ENCODE results near the gene EZR. TPM values are rescaled to one million over a fixed set of nuclear protein-coding genes. Genes with fewer than 3 reads are reported as not detected.
A peak's percentile ranks its signal among the peaks of the same experiment; 100 is the strongest.

Gene EZR
- polyA plus RNA-seq, 1 donor = 270 TPM

DNA sequence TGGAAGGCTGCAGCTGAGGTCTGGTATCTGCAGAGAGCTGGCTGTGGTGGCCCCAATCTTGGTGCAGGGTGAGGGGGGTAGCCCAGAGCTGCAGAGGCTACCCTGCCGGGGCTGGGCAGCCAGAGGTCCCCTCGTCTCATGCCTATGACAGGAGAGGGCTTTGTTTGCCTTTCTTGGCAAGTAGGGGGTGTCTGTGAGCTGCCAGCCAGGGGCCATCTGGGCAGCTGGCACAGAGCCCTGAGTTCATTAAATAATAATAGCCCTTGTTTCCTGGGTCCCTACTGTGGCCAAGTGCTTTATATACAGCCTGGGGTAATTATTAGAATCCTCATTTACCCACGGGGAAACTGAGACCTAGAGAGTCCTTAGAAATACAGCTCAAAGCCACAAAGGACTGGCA is 66.6 kb downstream of the EZR start:
- Histone ChIP-seq H3K36me3 (ENCODE audit: control insufficient read depth, insufficient read depth, low read length) (no peaks in the 10 kb centered on the region), H3K9me3 (ENCODE audit: control insufficient read depth, low read depth, low read length) (no peaks in the 10 kb centered on the region), H3K4me3 (ENCODE audit: low read length) (no peak overlapping the region), H3K4me1 (ENCODE audit: control insufficient read depth, insufficient read depth, low read length) (peaks cover 21% of the 10 kb centered on the region), H3K27me3 (ENCODE audit: control insufficient read depth, insufficient read depth, low read length) (no peaks in the 10 kb centered on the region), H3K27ac (ENCODE audit: low read length) (peak overlapping the region; percentile 97)
- WGBS (ENCODE audit: insufficient coverage, low lambda C conversion rate) = no CpG with 5 or more reads among the region's 3 CpGs
- DNase-seq = peak; percentile 61 to 73

GRCh38 chr6:158751921-158752320 is 67.2 kb downstream of the EZR start:
- H3K27ac ChIP-seq (ENCODE audit: low read length) = peak overlapping the region; percentile 97
- H3K9me3 ChIP-seq (ENCODE audit: control insufficient read depth, low read depth, low read length) = no peaks in the 10 kb centered on the region
- H3K36me3 ChIP-seq (ENCODE audit: control insufficient read depth, insufficient read depth, low read length) = no peaks in the 10 kb centered on the region
- no CpG with 5 or more reads among the region's 9 CpGs for WGBS (ENCODE audit: insufficient coverage, low lambda C conversion rate)
- peak; percentile 91 to 96 for DNase-seq
- H3K4me1 ChIP-seq (ENCODE audit: control insufficient read depth, insufficient read depth, low read length) = peaks cover 21% of the 10 kb centered on the region
- H3K4me3 ChIP-seq (ENCODE audit: low read length) = peak overlapping the region; percentile 13
- no peaks in the 10 kb centered on the region for H3K27me3 ChIP-seq (ENCODE audit: control insufficient read depth, insufficient read depth, low read length)

DNA sequence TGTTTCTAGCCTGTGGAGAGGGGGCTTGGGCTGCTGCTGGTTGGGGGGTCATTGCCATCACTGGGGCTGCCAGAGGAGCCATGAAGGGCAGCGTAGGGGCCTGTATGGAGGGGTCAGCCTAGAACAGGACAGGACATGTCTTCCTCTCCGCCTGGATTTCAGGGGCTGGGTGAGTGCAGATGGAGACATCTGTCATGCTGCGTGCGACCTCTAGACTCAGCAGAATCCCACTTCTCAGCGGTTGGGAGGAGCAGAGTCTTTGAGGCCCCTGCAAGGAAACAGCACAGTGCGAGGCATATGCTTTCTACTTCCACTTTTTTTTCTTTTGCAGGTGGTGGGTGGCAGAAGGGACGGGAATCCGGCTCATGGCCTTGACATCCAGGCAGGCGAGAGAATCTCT is 67.9 kb downstream of the EZR start:
- H3K27me3 ChIP-seq (ENCODE audit: control insufficient read depth, insufficient read depth, low read length) = no peaks in the 10 kb centered on the region
- H3K9me3 ChIP-seq (ENCODE audit: control insufficient read depth, low read depth, low read length) = no peaks in the 10 kb centered on the region
- H3K4me3 ChIP-seq (ENCODE audit: low read length) = peak overlapping the region; percentile 13
- no peaks in the 10 kb centered on the region for H3K36me3 ChIP-seq (ENCODE audit: control insufficient read depth, insufficient read depth, low read length)
- peaks cover 21% of the 10 kb centered on the region for H3K4me1 ChIP-seq (ENCODE audit: control insufficient read depth, insufficient read depth, low read length)
- peak overlapping the region; percentile 97 for H3K27ac ChIP-seq (ENCODE audit: low read length)
- WGBS (ENCODE audit: insufficient coverage, low lambda C conversion rate) = no CpG with 5 or more reads among the region's 9 CpGs
- DNase-seq = peak in 1 of 2 donors; percentile 58

DNA sequence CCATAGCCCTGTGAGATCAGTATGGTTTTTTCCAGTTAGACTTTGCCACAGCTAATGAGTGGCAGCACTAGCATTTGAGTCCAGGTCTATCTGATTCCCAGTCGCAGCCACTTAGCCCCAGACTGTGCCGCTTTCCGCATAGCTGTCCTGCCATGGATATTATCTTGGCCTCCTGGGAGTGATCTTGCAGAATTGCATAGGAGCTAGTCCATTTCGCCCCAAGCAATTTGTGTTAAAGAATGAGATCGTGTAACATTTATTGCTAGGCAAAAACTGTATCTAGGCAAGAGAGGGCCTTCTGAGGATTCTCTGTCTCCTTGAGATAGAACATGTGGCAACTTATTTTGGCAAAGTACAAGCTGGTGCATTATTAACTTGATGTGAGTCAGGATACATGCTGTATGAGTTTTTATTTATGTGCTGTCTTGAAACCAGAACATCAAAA is 74.2 kb downstream of the EZR start:
- no peaks in the 10 kb centered on the region for H3K27me3 ChIP-seq (ENCODE audit: control insufficient read depth, insufficient read depth, low read length)
- H3K4me1 ChIP-seq (ENCODE audit: control insufficient read depth, insufficient read depth, low read length) = no peaks in the 10 kb centered on the region
- no peaks in the 10 kb centered on the region for H3K36me3 ChIP-seq (ENCODE audit: control insufficient read depth, insufficient read depth, low read length)
- no CpG with 5 or more reads among the region's 5 CpGs for WGBS (ENCODE audit: insufficient coverage, low lambda C conversion rate)
- peak; percentile 29 to 69 for DNase-seq
- H3K4me3 ChIP-seq (ENCODE audit: low read length) = no peak overlapping the region
- no peaks in the 10 kb centered on the region for H3K9me3 ChIP-seq (ENCODE audit: control insufficient read depth, low read depth, low read length)
- peak overlapping the region; percentile 18 for H3K27ac ChIP-seq (ENCODE audit: low read length)

GRCh38 chr6:158743033-158743651 is 76.0 kb downstream of the EZR start:
- no peaks in the 10 kb centered on the region for H3K27me3 ChIP-seq (ENCODE audit: control insufficient read depth, insufficient read depth, low read length)
- H3K27ac ChIP-seq (ENCODE audit: low read length) = no peak overlapping the region
- no CpG with 5 or more reads among the region's 6 CpGs for WGBS (ENCODE audit: insufficient coverage, low lambda C conversion rate)
- H3K9me3 ChIP-seq (ENCODE audit: control insufficient read depth, low read depth, low read length) = no peaks in the 10 kb centered on the region
- no peaks in the 10 kb centered on the region for H3K36me3 ChIP-seq (ENCODE audit: control insufficient read depth, insufficient read depth, low read length)
- peaks cover 4% of the 10 kb centered on the region for H3K4me1 ChIP-seq (ENCODE audit: control insufficient read depth, insufficient read depth, low read length)
- DNase-seq = no peak
- H3K4me3 ChIP-seq (ENCODE audit: low read length) = no peak overlapping the region

- DNase-seq = no peak
- no peak overlapping the region for H3K4me3 ChIP-seq (ENCODE audit: low read length)
- no peak overlapping the region for H3K27ac ChIP-seq (ENCODE audit: low read length)
- no peaks in the 10 kb centered on the region for H3K9me3 ChIP-seq (ENCODE audit: control insufficient read depth, low read depth, low read length)
- no CpG with 5 or more reads among the region's 1 CpG for WGBS (ENCODE audit: insufficient coverage, low lambda C conversion rate)
- peaks cover 7% of the 10 kb centered on the region for H3K4me1 ChIP-seq (ENCODE audit: control insufficient read depth, insufficient read depth, low read length)
- no peaks in the 10 kb centered on the region for H3K27me3 ChIP-seq (ENCODE audit: control insufficient read depth, insufficient read depth, low read length)
- H3K36me3 ChIP-seq (ENCODE audit: control insufficient read depth, insufficient read depth, low read length) = no peaks in the 10 kb centered on the region
These were observed 79.5 kb downstream of the EZR start for GRCh38 chr6:158739673-158740072.

GRCh38 chr6:158737710-158738615 is 81.2 kb downstream of the EZR start:
- Histone ChIP-seq H3K27me3 (ENCODE audit: control insufficient read depth, insufficient read depth, low read length) (no peaks in the 10 kb centered on the region), H3K4me3 (ENCODE audit: low read length) (no peak overlapping the region), H3K36me3 (ENCODE audit: control insufficient read depth, insufficient read depth, low read length) (no peaks in the 10 kb centered on the region), H3K9me3 (ENCODE audit: control insufficient read depth, low read depth, low read length) (peaks cover 12% of the 10 kb centered on the region), H3K27ac (ENCODE audit: low read length) (no peak overlapping the region), H3K4me1 (ENCODE audit: control insufficient read depth, insufficient read depth, low read length) (peaks cover 7% of the 10 kb centered on the region)
- peak; percentile 37 to 45 for DNase-seq
- 100% methylated on average over 1 of the region's 12 CpGs for WGBS (ENCODE audit: insufficient coverage, low lambda C conversion rate)

DNA sequence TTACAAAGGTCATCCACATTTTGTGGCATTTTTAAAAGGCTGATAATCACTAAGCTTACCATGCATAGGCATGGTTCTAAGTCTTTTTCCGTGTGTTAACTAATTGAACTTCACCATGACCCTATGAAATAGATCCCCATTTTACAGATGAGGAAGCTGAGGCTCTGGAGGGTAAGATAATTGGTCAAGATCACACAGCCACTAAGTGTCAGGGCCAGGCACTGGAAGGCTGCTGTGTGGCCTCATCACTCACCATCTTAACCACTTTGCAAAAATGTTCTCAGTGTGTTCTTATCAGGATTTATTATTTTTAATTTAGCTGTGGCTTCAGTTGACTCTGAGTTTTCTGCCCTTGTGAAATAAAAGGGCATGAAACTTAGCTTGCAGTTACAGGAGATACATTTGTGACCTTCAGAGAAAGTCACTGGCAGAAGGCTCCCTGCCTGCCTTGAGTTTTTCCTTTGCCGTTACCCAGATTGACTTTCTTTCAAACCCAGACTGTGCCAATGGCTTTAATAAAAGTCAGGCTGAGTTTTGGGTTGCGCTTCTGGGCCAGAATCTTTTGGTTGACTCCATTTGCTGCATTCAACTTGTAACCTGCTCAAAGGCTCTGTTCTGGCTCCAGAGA is 82.0 kb downstream of the EZR start:
- peaks cover 7% of the 10 kb centered on the region for H3K4me1 ChIP-seq (ENCODE audit: control insufficient read depth, insufficient read depth, low read length)
- H3K36me3 ChIP-seq (ENCODE audit: control insufficient read depth, insufficient read depth, low read length) = no peaks in the 10 kb centered on the region
- peaks cover 12% of the 10 kb centered on the region for H3K9me3 ChIP-seq (ENCODE audit: control insufficient read depth, low read depth, low read length)
- H3K27ac ChIP-seq (ENCODE audit: low read length) = no peak overlapping the region
- no peak overlapping the region for H3K4me3 ChIP-seq (ENCODE audit: low read length)
- no peaks in the 10 kb centered on the region for H3K27me3 ChIP-seq (ENCODE audit: control insufficient read depth, insufficient read depth, low read length)
- DNase-seq = no peak
- WGBS (ENCODE audit: insufficient coverage, low lambda C conversion rate) = no CpG with 5 or more reads among the region's 3 CpGs

DNA sequence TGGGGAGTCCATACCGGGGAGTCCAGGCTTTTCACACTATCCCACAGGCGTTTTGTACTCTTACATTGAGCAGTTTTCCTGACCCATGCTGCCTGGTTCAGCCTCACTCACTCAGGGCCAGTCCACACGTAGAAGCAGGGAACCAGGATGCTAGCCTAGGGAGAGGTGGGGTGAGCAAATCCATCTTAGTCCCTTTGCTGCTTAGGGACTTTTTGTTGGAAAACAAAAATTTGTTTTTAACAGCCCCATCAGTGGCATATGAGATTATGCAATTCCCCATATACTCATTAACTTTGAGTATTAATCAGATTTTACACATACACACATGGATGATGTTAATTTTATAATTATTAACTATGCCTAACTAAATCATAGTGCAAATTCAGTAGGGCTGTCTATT is 84.2 kb downstream of the EZR start:
- Histone ChIP-seq H3K27ac (ENCODE audit: low read length) (no peak overlapping the region), H3K4me3 (ENCODE audit: low read length) (no peak overlapping the region), H3K4me1 (ENCODE audit: control insufficient read depth, insufficient read depth, low read length) (peaks cover 11% of the 10 kb centered on the region), H3K36me3 (ENCODE audit: control insufficient read depth, insufficient read depth, low read length) (no peaks in the 10 kb centered on the region), H3K9me3 (ENCODE audit: control insufficient read depth, low read depth, low read length) (peaks cover 17% of the 10 kb centered on the region), H3K27me3 (ENCODE audit: control insufficient read depth, insufficient read depth, low read length) (no peaks in the 10 kb centered on the region)
- DNase-seq = no peak
- no CpG with 5 or more reads among the region's 3 CpGs for WGBS (ENCODE audit: insufficient coverage, low lambda C conversion rate)

GRCh38 chr6:158730541-158730907 is 88.6 kb downstream of the EZR start:
- DNase-seq = no peak
- Histone ChIP-seq H3K27ac (ENCODE audit: low read length) (no peak overlapping the region), H3K36me3 (ENCODE audit: control insufficient read depth, insufficient read depth, low read length) (no peaks in the 10 kb centered on the region), H3K27me3 (ENCODE audit: control insufficient read depth, insufficient read depth, low read length) (no peaks in the 10 kb centered on the region), H3K4me3 (ENCODE audit: low read length) (no peak overlapping the region), H3K9me3 (ENCODE audit: control insufficient read depth, low read depth, low read length) (peaks cover 17% of the 10 kb centered on the region), H3K4me1 (ENCODE audit: control insufficient read depth, insufficient read depth, low read length) (peaks cover 5% of the 10 kb centered on the region)
- WGBS (ENCODE audit: insufficient coverage, low lambda C conversion rate) = 93% methylated on average over 5 of the region's 18 CpGs

Measured in large intestine (tissue), 3 donors.